SK-N-SH (cell line): ENCODE data around the gene MLX. TPM values are rescaled to one million over a fixed set of nuclear protein-coding genes. Genes with fewer than 3 reads are reported as not detected.

Experiments used
- CTCF ChIA-PET: fragments of 300-600, 350-600 bp; formaldehyde crosslinking; extraction: SDS; loops from one replicate; lab custom pipeline; 2021; lab: Yijun Ruan, JAX
- POLR2A ChIA-PET: fragments of 350-600 bp; sonication (Branson Sonifier 250); formaldehyde crosslinking; extraction: SDS; loops from one replicate; lab custom pipeline; 2020; ENCODE audit warnings: antibody characterized with exemption, inconsistent platforms; lab: Yijun Ruan, JAX
- DNase-seq: peaks from one replicate; pipeline ENCODE4 v3.0.0; 2012
- H2AFZ ChIP-seq: fragments of 200-600 bp; sonication (generic); 2 replicates; pipeline ENCODE4 v1.8.1; 2016; ENCODE audit warnings: antibody characterized with exemption, mild to moderate bottlenecking, low read depth
- H3F3A ChIP-seq: fragments of 200-600 bp; sonication (generic); replicated peaks from 2 replicates; pipeline ENCODE3; 2016; ENCODE audit warnings: antibody characterized with exemption, mild to moderate bottlenecking; ENCODE audit not compliant: insufficient read depth
- H3K27ac ChIP-seq, 2 experiments: fragments of 200-500 bp in 1 of 2; fragments of 200-600 bp in 1 of 2; sonication (Bioruptor generic) in 1 of 2; sonication (generic), shearing (Covaris generic) in 1 of 2; 2 replicates each; pipeline versions ENCODE4 v1.5.1 to v1.6.1; 2014 to 2016; ENCODE audit warnings: low read depth in 2 of 2, inconsistent platforms in 1 of 2, low read length in 1 of 2, mild to moderate bottlenecking in 1 of 2, mixed read lengths in 1 of 2
- H3K27me3 ChIP-seq: fragments of 200-600 bp; sonication (generic), shearing (Covaris generic); 2 replicates; pipeline ENCODE4 v1.6.1; 2016; ENCODE audit warnings: mixed run types; ENCODE audit not compliant: insufficient read depth
- H3K36me3 ChIP-seq, 2 experiments: fragments of 200-500 bp in 1 of 2; fragments of 200-600 bp in 1 of 2; sonication (Bioruptor generic) in 1 of 2; sonication (generic) in 1 of 2; replicated peaks in 1 of 2; 2 replicates each; pipeline versions ENCODE3 to v1.5.1; 2014 to 2016; ENCODE audit warnings: low read length in 1 of 2, mild to moderate bottlenecking in 1 of 2; ENCODE audit not compliant: insufficient read depth in 2 of 2, control insufficient read depth in 1 of 2
- H3K4me1 ChIP-seq, 2 experiments: fragments of 200-500 bp in 1 of 2; fragments of 200-600 bp in 1 of 2; sonication (Bioruptor generic) in 1 of 2; sonication (generic), shearing (Covaris generic) in 1 of 2; 2 replicates each; pipeline versions ENCODE4 v1.5.1 to v1.6.1; 2014 to 2016; ENCODE audit warnings: low read depth in 1 of 2, low read length in 1 of 2, mixed run types in 1 of 2; ENCODE audit not compliant: insufficient read depth in 2 of 2, control insufficient read depth in 1 of 2
- H3K4me2 ChIP-seq: fragments of 200-600 bp; sonication (generic), shearing (Covaris generic); 2 replicates; pipeline ENCODE4 v1.6.1; 2017; ENCODE audit warnings: mixed run types
- H3K4me3 ChIP-seq, 2 experiments: fragments of 200-500 bp in 1 of 2; fragments of 200-600 bp in 1 of 2; sonication (Bioruptor generic) in 1 of 2; sonication (generic), shearing (Covaris generic) in 1 of 2; 2 replicates each; pipeline versions ENCODE4 v1.5.1 to v1.8.1; 2014 to 2016; ENCODE audit warnings: low read depth in 2 of 2, inconsistent platforms in 1 of 2, low read length in 1 of 2, mild to moderate bottlenecking in 1 of 2, mixed read lengths in 1 of 2, moderate library complexity in 1 of 2
- H3K79me2 ChIP-seq: fragments of 200-600 bp; sonication (generic); 2 replicates; pipeline ENCODE4 v1.8.1; 2017; ENCODE audit warnings: mild to moderate bottlenecking; ENCODE audit not compliant: insufficient read depth
- H3K9ac ChIP-seq: fragments of 200-600 bp; sonication (generic); 2 replicates; pipeline ENCODE4 v1.6.1; 2017; ENCODE audit warnings: mixed run types
- H3K9me2 ChIP-seq: fragments of 200-600 bp; sonication (generic); 2 replicates; pipeline ENCODE4 v1.6.1; 2017; ENCODE audit warnings: mixed run types
- H3K9me3 ChIP-seq: fragments of 200-600 bp; sonication (generic); 2 replicates; pipeline ENCODE4 v1.6.1; 2017; ENCODE audit warnings: mixed run types, mild to moderate bottlenecking, moderate library complexity
- H4K20me1 ChIP-seq: fragments of 200-600 bp; sonication (generic); 2 replicates; pipeline ENCODE4 v1.6.1; 2017; ENCODE audit warnings: mild to moderate bottlenecking, mixed run types; ENCODE audit not compliant: insufficient read depth
- EP300 ChIP-seq, 2 experiments: IDR thresholded peaks; 2 replicates each; pipeline versions ENCODE4 v1.4.0 to v1.6.1; 2012; ENCODE audit warnings: borderline replicate concordance in 1 of 2, low read depth in 1 of 2, low read length in 1 of 2
- EZH2phosphoT487 ChIP-seq: fragments of 200-600 bp; sonication (generic); IDR thresholded peaks from 2 replicates; pipeline ENCODE4 v1.6.1; 2017; ENCODE audit warnings: low read depth, mixed run types, mild to moderate bottlenecking, antibody characterized with exemption, moderate library complexity, borderline replicate concordance
- GABPA ChIP-seq: IDR thresholded peaks from 2 replicates; pipeline ENCODE4 v1.4.0; 2012; ENCODE audit warnings: low read depth, mild to moderate bottlenecking
- MEF2A ChIP-seq: IDR thresholded peaks from 2 replicates; pipeline ENCODE4 v1.4.0; 2012; ENCODE audit warnings: low read depth, borderline replicate concordance
- NFIC ChIP-seq: IDR thresholded peaks from 2 replicates; pipeline ENCODE4 v1.4.0; 2012; ENCODE audit warnings: borderline replicate concordance
- NRF1 ChIP-seq: IDR thresholded peaks from 2 replicates; pipeline ENCODE4 v1.6.1; 2012; ENCODE audit warnings: low read depth, mild to moderate bottlenecking, low read length
- POLR2AphosphoS5 ChIP-seq: IDR thresholded peaks from 2 replicates; pipeline ENCODE4 v1.6.1; 2012; ENCODE audit warnings: low read depth, low read length
- RAD21 ChIP-seq: IDR thresholded peaks from 2 replicates; pipeline ENCODE4 v1.6.1; 2012; ENCODE audit warnings: mild to moderate bottlenecking, low read length
- RXRA ChIP-seq: IDR thresholded peaks from 2 replicates; pipeline ENCODE4 v1.4.0; 2012; ENCODE audit warnings: low read depth, mild to moderate bottlenecking, borderline replicate concordance
- SMC3 ChIP-seq: IDR thresholded peaks from 2 replicates; pipeline ENCODE4 v1.6.1; 2012; ENCODE audit warnings: low read depth, low read length, improper control_type of control experiment
- TEAD4 ChIP-seq: IDR thresholded peaks from 2 replicates; pipeline ENCODE4 v1.4.0; 2012; ENCODE audit warnings: mild to moderate bottlenecking, borderline replicate concordance; ENCODE audit not compliant: insufficient read depth
- WGBS: methylation state at CpG from one replicate; pipeline ENCODE4 v1.1.6; 2017; ENCODE audit warnings: low lambda C conversion rate; 5-methylcytosine and 5-hydroxymethylcytosine counted together
- polyA plus RNA-seq, 3 experiments: library from polyadenylated mRNA; depleted of rRNA; stranded (reverse); fragments of >200 nt; gene quantifications; 2 replicates each; pipeline ENCODE4 v1.2.3, GENCODE V29; 2012
- TF ChIP-seq, protein P1 (sequence below): IDR thresholded peaks from 2 replicates; pipeline ENCODE4 v1.6.1; 2012; ENCODE audit warnings: mild to moderate bottlenecking, low read depth, low read length, moderate library complexity

The MLX gene
- polyA plus RNA-seq, 1 of the 3 experiments (the other 2 are of a cell fraction): 44.5 TPM

DNA sequence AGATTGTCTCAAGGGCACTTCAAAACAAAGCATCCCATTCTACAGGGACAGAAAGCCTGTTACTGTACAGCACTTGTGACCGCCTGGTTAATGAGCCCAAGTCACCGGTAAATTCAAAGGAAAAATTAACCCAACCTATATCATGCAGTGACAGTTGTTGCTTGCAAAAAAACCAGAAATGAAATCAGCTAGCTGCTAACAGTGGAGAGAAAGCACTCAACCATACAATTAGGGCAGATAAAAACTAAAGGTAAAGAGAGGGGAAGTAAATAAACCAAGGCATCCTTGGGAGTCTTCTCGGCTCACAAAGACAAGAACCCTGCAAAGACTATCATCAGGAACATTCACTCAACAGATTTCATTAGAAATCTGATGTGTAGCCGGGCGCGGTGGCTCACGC, 36.4 kb downstream of the MLX start:
- Histone ChIP-seq H3K27me3 (no peaks in the 10 kb centered on the region), H3F3A (peaks cover 7% of the 10 kb centered on the region), H3K27ac (no peak overlapping the region), H3K9me3 (no peaks in the 10 kb centered on the region), H3K4me1 (peaks cover 0 to 3% of the 10 kb centered on the region in 2 experiments; a peak in 2 of 4 replicates), H3K36me3 (peaks cover 0 to 13% of the 10 kb centered on the region in 2 experiments), H3K4me3 (no peak overlapping the region), H2AFZ (no peak overlapping the region), H3K79me2 (peaks cover 100% of the 10 kb centered on the region), H3K4me2 (no peak overlapping the region), H4K20me1 (peaks cover 67% of the 10 kb centered on the region), H3K9ac (no peak overlapping the region), H3K9me2 (no peaks in the 10 kb centered on the region)
- POLR2A ChIA-PET: no interaction called here
- 99% methylated on average over 7 of the region's 7 CpGs for WGBS
- TF ChIP-seq EZH2phosphoT487: no peak
- no peak for TF ChIP-seq GABPA
- no peak for TF ChIP-seq POLR2AphosphoS5
- no peak for TF ChIP-seq RAD21
- no peak for TF ChIP-seq SMC3
- no peak for TF ChIP-seq RXRA
- CTCF ChIA-PET: interaction anchor here (1.5 kb wide), 1 partner anchor 73 kb away, joined by 4 read pairs; the partner anchor contains the start of gene PLEKHH3
- no peak for DNase-seq

DNA sequence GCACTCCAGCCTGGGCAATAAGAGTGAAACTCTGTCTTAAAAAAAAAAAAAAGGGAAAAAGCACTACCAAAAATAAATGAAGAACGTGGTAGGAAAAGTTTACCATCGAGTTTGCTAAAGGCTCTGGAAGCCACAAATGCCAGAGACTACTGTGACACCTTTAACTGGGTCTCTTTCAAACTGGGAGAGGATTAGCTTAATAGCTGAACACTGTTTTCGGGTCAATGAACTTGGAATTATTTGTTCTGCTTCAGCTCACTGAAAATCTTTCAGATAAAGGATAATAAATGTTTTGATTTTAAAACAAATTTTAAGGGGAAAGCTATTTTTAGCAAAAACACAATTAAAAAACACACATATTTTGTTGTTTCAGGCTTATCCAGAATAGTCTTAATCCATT, 40.9 kb downstream of the MLX start:
- Histone ChIP-seq H3K9me2 (no peaks in the 10 kb centered on the region), H3K4me2 (peak overlapping the region; percentile 97), H2AFZ (no peak overlapping the region), H3K4me1 (peaks cover 0 to 6% of the 10 kb centered on the region in 2 experiments; a peak in 2 of 4 replicates), H3F3A (peaks cover 12% of the 10 kb centered on the region), H3K9ac (peak overlapping the region; percentile 89), H4K20me1 (peaks cover 47% of the 10 kb centered on the region), H3K4me3 (peak overlapping the region; percentile 56 to 99), H3K79me2 (peaks cover 78% of the 10 kb centered on the region), H3K27me3 (no peaks in the 10 kb centered on the region), H3K36me3 (peaks cover 10 to 21% of the 10 kb centered on the region in 2 experiments), H3K9me3 (no peaks in the 10 kb centered on the region), H3K27ac (no peak overlapping the region; a peak in 1 of 4 replicates)
- ChIA-PET POLR2A (interaction anchor here (1.7 to 2.8 kb wide), 4 partner anchors 8 to 71 kb away, joined by 4 to 16 read pairs (median 13); partner anchors contain the start of gene PSMC3IP), CTCF (interaction anchor here (0.6 to 4.8 kb wide), 9 partner anchors 9 to 156 kb away, joined by 3 to 48 read pairs (median 6); partner anchors contain the start of genes CCR10, PLEKHH3 and PSMC3IP)
- WGBS: 61% methylated on average over 3 of the region's 3 CpGs
- DNase-seq: no peak
- no peak for TF ChIP-seq SMC3

DNA sequence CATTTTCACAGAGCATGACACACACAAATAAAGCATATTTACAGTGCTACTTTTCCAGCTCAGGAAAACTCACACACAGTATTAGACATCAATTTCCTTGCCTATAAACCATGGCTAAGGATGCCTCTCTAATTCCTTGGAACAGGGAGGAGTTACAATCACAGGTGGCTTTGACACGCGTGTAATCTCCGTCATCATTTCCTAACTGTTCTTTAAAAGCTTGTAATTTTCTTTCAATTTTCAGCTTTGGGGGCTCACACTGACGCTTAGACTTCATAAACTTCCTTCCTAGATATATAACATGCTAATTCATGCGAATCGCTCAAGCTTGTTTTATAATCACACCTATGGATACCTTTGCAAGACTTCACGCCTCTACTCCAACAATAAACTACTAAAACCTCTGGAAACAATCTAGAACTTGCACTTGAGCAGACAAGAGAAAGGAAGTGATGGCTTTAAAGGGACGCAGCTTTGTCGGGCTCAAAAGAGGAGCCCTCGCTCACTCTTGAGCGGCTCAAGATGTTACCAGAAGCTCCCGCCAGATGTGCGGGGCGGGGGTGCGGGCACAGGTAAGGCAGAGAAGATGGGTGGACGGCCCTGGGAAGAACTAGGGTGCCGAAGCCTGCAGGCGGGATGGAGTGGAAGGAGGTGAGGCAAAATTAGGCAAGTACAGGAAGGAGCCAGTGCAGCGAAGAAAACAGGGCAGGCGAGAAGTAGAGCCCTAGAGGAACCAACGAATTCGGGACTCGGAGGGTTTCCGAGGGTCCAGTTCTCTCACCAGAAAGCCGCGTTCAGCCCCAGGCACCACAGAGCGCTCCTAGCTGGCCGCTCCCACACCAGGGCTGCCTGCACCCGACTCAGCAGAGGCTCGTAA, 41.6 kb downstream of the MLX start:
- DNase-seq: no peak
- Histone ChIP-seq H3K79me2 (peaks cover 70% of the 10 kb centered on the region), H3K9me3 (no peaks in the 10 kb centered on the region), H3K4me3 (peak overlapping the region; percentile 56 to 99), H3K27ac (peak overlapping the region; percentile 80), H3F3A (peaks cover 12% of the 10 kb centered on the region), H4K20me1 (peaks cover 39% of the 10 kb centered on the region), H2AFZ (peak overlapping the region; percentile 84), H3K4me2 (peak overlapping the region; percentile 97), H3K4me1 (peaks cover 0 to 6% of the 10 kb centered on the region in 2 experiments; a peak in 2 of 4 replicates), H3K36me3 (peaks cover 16 to 24% of the 10 kb centered on the region in 2 experiments), H3K9me2 (no peaks in the 10 kb centered on the region), H3K9ac (peak overlapping the region; percentile 89), H3K27me3 (no peaks in the 10 kb centered on the region)
- under 1% methylated on average over 29 of the region's 30 CpGs for WGBS
- TF ChIP-seq GABPA (no peak), POLR2AphosphoS5 (no peak), MEF2A (no peak), EP300 (IDR thresholded peaks at IDR 0.05; ENCODE audit: borderline replicate concordance in 1 of 2, low read depth in 1 of 2, low read length in 1 of 2) (no peak), SMC3 (no peak), TEAD4 (no peak), RAD21 (no peak), RXRA (no peak), EZH2phosphoT487 (no peak), NFIC (no peak), NRF1 (no peak)
- TF ChIP-seq, protein P1, sequence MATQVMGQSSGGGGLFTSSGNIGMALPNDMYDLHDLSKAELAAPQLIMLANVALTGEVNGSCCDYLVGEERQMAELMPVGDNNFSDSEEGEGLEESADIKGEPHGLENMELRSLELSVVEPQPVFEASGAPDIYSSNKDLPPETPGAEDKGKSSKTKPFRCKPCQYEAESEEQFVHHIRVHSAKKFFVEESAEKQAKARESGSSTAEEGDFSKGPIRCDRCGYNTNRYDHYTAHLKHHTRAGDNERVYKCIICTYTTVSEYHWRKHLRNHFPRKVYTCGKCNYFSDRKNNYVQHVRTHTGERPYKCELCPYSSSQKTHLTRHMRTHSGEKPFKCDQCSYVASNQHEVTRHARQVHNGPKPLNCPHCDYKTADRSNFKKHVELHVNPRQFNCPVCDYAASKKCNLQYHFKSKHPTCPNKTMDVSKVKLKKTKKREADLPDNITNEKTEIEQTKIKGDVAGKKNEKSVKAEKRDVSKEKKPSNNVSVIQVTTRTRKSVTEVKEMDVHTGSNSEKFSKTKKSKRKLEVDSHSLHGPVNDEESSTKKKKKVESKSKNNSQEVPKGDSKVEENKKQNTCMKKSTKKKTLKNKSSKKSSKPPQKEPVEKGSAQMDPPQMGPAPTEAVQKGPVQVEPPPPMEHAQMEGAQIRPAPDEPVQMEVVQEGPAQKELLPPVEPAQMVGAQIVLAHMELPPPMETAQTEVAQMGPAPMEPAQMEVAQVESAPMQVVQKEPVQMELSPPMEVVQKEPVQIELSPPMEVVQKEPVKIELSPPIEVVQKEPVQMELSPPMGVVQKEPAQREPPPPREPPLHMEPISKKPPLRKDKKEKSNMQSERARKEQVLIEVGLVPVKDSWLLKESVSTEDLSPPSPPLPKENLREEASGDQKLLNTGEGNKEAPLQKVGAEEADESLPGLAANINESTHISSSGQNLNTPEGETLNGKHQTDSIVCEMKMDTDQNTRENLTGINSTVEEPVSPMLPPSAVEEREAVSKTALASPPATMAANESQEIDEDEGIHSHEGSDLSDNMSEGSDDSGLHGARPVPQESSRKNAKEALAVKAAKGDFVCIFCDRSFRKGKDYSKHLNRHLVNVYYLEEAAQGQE: no peak
- ChIA-PET CTCF (interaction anchor here (0.7 to 4.8 kb wide), 11 partner anchors 10 to 155 kb away, joined by 3 to 48 read pairs (median 6); partner anchors contain the start of genes CCR10, PLEKHH3 and PSMC3IP), POLR2A (interaction anchor here (1.5 to 2.8 kb wide), 7 partner anchors 9 to 72 kb away, joined by 4 to 16 read pairs (median 11); partner anchors contain the start of genes PLEKHH3 and PSMC3IP)
